Measurements from ENCODE around the gene GJB6. TPM values are rescaled to one million over a fixed set of nuclear protein-coding genes. Genes with fewer than 3 reads are reported as not detected.
A peak's percentile ranks its signal among the peaks of the same experiment; 100 is the strongest.

Gene GJB6
- total RNA-seq, result 369 TPM

GRCh38 chr13:20231839-20232555 lies at the start of gene GJB6:
GJB6 (minus strand) TSS chr13:20232319; CDS start chr13:20223480, 8,839 bp downstream.
- peak; percentile 84 for ATAC-seq

GRCh38 chr13:20276901-20277300 lies 44.8 kb upstream of the GJB6 start:
- ATAC-seq, result peak; percentile 58

GRCh38 chr13:20274466-20274865 lies 42.3 kb upstream of the GJB6 start:
- peak; percentile 78 for ATAC-seq

- no peak for ATAC-seq
Measured at GRCh38 chr13:20272588-20273171, 40.6 kb upstream of the GJB6 start.

GRCh38 chr13:20272104-20272503 lies 40.0 kb upstream of the GJB6 start:
- no peak for ATAC-seq

- no peak for ATAC-seq
Measured at GRCh38 chr13:20271441-20271840, 39.3 kb upstream of the GJB6 start.

GRCh38 chr13:20270163-20270865 lies 38.2 kb upstream of the GJB6 start:
- no peak for ATAC-seq

- ATAC-seq, result no peak
Measured at GRCh38 chr13:20264271-20265018, 32.3 kb upstream of the GJB6 start.

- ATAC-seq, result no peak
Measured at GRCh38 chr13:20263393-20264044, 31.4 kb upstream of the GJB6 start.

GRCh38 chr13:20258963-20259288 lies 26.8 kb upstream of the GJB6 start:
- ATAC-seq, result peak; percentile 22

GRCh38 chr13:20258208-20258962 lies 26.3 kb upstream of the GJB6 start:
- peak; percentile 77 for ATAC-seq

GRCh38 chr13:20254076-20254475 lies 22.0 kb upstream of the GJB6 start:
- no peak for ATAC-seq

- ATAC-seq, result no peak
Measured at GRCh38 chr13:20249913-20250312, 17.8 kb upstream of the GJB6 start.

- ATAC-seq, result peak; percentile 91
Measured at GRCh38 chr13:20247963-20248362, 15.8 kb upstream of the GJB6 start.

- peak; percentile 84 for ATAC-seq
Measured at GRCh38 chr13:20247403-20247802, 15.3 kb upstream of the GJB6 start.

GRCh38 chr13:20241593-20241992 lies 9.5 kb upstream of the GJB6 start:
- ATAC-seq, result peak; percentile 86

- no peak for ATAC-seq
Measured at GRCh38 chr13:20239748-20240147, 7.6 kb upstream of the GJB6 start.

GRCh38 chr13:20232556-20233277 lies 598 bp upstream of the GJB6 start:
- ATAC-seq, result peak; percentile 62

GRCh38 chr13:20230913-20231838 lies 943 bp downstream of the GJB6 start:
- peak; percentile 18 for ATAC-seq

- ATAC-seq, result no peak
Measured at GRCh38 chr13:20227730-20228129, 4.4 kb downstream of the GJB6 start.

All from esophagus mucosa (tissue), 1 donor.